Measurements from ENCODE around the gene EXOSC10. TPM values are rescaled to one million over a fixed set of nuclear protein-coding genes. Genes with fewer than 3 reads are reported as not detected.

The EXOSC10 gene
- total and polyA plus RNA-seq, 2 of the 13 experiments (the other 11 are each of a cell fraction or from before 2014, with no cell fraction given): 48.4 to 67.6 TPM

DNA sequence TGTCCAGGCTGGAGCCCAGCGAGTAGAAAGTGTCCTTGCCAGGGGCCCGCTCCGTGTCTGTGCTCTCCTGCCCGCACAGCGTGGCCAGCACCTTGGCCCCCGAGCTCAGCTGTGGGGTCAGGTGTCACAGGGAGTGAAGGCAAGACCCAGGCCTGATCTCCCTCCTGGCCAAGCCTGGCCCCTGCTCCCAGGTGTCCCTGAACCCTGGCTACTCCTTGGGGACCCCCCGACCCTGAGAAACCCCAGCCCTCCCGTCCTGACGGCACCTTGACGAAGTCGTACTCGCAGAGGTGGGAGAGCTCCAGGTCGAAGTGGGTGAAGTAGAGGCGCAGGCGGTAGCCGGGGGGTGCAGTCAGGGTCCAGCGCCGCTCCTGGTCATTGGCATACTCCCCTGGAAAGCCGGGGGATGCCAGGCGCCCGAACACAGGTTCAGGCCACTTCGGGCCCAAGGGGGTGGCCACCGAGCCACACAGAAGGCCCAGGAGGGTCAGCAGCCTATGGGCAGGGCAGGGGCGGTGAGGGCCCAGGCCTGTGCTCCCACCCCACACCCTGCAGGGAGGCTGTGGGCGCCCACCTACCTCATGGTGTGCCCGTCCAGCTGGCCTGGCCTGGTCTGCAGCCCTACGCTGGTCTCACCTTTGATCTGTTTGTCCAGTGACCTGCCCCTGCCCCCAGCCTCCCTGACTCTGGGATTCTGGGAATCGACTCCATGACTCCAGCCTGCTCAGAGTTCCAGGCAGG, 52.9 kb downstream of the EXOSC10 start, which contains the start of gene MASP2 (continued):
- TF ChIP-seq, protein P1, sequence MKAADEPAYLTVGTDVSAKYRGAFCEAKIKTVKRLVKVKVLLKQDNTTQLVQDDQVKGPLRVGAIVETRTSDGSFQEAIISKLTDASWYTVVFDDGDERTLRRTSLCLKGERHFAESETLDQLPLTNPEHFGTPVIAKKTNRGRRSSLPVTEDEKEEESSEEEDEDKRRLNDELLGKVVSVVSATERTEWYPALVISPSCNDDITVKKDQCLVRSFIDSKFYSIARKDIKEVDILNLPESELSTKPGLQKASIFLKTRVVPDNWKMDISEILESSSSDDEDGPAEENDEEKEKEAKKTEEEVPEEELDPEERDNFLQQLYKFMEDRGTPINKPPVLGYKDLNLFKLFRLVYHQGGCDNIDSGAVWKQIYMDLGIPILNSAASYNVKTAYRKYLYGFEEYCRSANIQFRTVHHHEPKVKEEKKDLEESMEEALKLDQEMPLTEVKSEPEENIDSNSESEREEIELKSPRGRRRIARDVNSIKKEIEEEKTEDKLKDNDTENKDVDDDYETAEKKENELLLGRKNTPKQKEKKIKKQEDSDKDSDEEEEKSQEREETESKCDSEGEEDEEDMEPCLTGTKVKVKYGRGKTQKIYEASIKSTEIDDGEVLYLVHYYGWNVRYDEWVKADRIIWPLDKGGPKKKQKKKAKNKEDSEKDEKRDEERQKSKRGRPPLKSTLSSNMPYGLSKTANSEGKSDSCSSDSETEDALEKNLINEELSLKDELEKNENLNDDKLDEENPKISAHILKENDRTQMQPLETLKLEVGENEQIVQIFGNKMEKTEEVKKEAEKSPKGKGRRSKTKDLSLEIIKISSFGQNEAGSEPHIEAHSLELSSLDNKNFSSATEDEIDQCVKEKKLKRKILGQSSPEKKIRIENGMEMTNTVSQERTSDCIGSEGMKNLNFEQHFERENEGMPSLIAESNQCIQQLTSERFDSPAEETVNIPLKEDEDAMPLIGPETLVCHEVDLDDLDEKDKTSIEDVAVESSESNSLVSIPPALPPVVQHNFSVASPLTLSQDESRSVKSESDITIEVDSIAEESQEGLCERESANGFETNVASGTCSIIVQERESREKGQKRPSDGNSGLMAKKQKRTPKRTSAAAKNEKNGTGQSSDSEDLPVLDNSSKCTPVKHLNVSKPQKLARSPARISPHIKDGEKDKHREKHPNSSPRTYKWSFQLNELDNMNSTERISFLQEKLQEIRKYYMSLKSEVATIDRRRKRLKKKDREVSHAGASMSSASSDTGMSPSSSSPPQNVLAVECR (CRISPR knock-in tag; IDR thresholded peaks at IDR 0.05; ENCODE audit: borderline replicate concordance): no peak; the same call in 1 of the 2 replicates
- TF ChIP-seq ZNF562 (CRISPR knock-in tag; IDR thresholded peaks at IDR 0.05; ENCODE audit: borderline replicate concordance) (no peak), ZNF589 (CRISPR knock-in tag; conservative IDR thresholded peaks at IDR 0.05) (no peak), ZKSCAN8 (CRISPR knock-in tag; IDR thresholded peaks at IDR 0.05; ENCODE audit: borderline replicate concordance) (0 out of 2 replicates have a peak, but pooled peaks have one; percentile 5), KLF6 (CRISPR knock-in tag; IDR thresholded peaks at IDR 0.05) (no peak), KAT2B (IDR thresholded peaks at IDR 0.05; ENCODE audit: borderline replicate concordance, low read depth, low read length) (no peak), SALL1 (CRISPR knock-in tag; IDR thresholded peaks at IDR 0.05) (no peak), ZNF510 (CRISPR knock-in tag; IDR thresholded peaks at IDR 0.05; ENCODE audit: low read depth) (0 out of 2 replicates have a peak, but pooled peaks have one; percentile 35), ARNTL (CRISPR knock-in tag; IDR thresholded peaks at IDR 0.05) (0 out of 2 replicates have a peak, but pooled peaks have one; percentile 64), ELF3 (CRISPR knock-in tag; IDR thresholded peaks at IDR 0.05) (no peak), SMYD3 (CRISPR knock-in tag; IDR thresholded peaks at IDR 0.05) (no peak), ZSCAN25 (CRISPR knock-in tag; IDR thresholded peaks at IDR 0.05) (peak; percentile 98), RFX3 (CRISPR knock-in tag; IDR thresholded peaks at IDR 0.05) (no peak), ZNF33A (CRISPR knock-in tag; IDR thresholded peaks at IDR 0.05; ENCODE audit: borderline replicate concordance) (no peak), ATF7-NPFF (CRISPR knock-in tag; IDR thresholded peaks at IDR 0.05; ENCODE audit: low read depth) (no peak), NFE2 (CRISPR knock-in tag; IDR thresholded peaks at IDR 0.05) (no peak)
- TF ChIP-seq, protein P2, sequence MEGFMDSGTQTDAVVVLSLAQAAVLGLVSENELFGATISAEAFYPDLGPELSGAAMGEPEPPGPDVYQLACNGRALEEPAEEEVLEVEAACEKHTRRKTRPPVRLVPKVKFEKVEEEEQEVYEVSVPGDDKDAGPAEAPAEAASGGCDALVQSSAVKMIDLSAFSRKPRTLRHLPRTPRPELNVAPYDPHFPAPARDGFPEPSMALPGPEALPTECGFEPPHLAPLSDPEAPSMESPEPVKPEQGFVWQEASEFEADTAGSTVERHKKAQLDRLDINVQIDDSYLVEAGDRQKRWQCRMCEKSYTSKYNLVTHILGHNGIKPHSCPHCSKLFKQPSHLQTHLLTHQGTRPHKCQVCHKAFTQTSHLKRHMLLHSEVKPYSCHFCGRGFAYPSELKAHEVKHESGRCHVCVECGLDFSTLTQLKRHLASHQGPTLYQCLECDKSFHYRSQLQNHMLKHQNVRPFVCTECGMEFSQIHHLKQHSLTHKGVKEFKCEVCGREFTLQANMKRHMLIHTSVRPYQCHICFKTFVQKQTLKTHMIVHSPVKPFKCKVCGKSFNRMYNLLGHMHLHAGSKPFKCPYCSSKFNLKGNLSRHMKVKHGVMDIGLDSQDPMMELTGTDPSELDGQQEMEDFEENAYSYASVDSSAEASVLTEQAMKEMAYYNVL (CRISPR knock-in tag; IDR thresholded peaks at IDR 0.05; ENCODE audit: borderline replicate concordance): peak; percentile 35; the same call in 1 of the 2 replicates
- TF ChIP-seq, protein P3, sequence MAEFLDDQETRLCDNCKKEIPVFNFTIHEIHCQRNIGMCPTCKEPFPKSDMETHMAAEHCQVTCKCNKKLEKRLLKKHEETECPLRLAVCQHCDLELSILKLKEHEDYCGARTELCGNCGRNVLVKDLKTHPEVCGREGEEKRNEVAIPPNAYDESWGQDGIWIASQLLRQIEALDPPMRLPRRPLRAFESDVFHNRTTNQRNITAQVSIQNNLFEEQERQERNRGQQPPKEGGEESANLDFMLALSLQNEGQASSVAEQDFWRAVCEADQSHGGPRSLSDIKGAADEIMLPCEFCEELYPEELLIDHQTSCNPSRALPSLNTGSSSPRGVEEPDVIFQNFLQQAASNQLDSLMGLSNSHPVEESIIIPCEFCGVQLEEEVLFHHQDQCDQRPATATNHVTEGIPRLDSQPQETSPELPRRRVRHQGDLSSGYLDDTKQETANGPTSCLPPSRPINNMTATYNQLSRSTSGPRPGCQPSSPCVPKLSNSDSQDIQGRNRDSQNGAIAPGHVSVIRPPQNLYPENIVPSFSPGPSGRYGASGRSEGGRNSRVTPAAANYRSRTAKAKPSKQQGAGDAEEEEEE (CRISPR knock-in tag; IDR thresholded peaks at IDR 0.05; ENCODE audit: borderline replicate concordance): no peak
- TF ChIP-seq, protein P4, sequence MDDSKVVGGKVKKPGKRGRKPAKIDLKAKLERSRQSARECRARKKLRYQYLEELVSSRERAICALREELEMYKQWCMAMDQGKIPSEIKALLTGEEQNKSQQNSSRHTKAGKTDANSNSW (CRISPR knock-in tag; IDR thresholded peaks at IDR 0.05; ENCODE audit: borderline replicate concordance): no peak

Data from HepG2 (cell line).